ENCODE results near the gene COMP.

GRCh38 chr19:18794692-18795091 is 3.6 kb upstream of the COMP start:
- TF ChIP-seq, protein P1, sequence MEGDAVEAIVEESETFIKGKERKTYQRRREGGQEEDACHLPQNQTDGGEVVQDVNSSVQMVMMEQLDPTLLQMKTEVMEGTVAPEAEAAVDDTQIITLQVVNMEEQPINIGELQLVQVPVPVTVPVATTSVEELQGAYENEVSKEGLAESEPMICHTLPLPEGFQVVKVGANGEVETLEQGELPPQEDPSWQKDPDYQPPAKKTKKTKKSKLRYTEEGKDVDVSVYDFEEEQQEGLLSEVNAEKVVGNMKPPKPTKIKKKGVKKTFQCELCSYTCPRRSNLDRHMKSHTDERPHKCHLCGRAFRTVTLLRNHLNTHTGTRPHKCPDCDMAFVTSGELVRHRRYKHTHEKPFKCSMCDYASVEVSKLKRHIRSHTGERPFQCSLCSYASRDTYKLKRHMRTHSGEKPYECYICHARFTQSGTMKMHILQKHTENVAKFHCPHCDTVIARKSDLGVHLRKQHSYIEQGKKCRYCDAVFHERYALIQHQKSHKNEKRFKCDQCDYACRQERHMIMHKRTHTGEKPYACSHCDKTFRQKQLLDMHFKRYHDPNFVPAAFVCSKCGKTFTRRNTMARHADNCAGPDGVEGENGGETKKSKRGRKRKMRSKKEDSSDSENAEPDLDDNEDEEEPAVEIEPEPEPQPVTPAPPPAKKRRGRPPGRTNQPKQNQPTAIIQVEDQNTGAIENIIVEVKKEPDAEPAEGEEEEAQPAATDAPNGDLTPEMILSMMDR (IDR thresholded peaks at IDR 0.05 in 2 of 3, conservative IDR thresholded peaks at IDR 0.05 in 1 of 3; ENCODE audit: control insufficient read depth in 2 of 3, extremely low read depth in 1 of 3, insufficient read depth in 1 of 3, low read depth in 3 of 3, low read length in 3 of 3): no peak
- TF ChIP-seq RAD21 (IDR thresholded peaks at IDR 0.05; ENCODE audit: insufficient read depth, low read depth, low read length) (no peak), E4F1 (IDR thresholded peaks at IDR 0.05; ENCODE audit: borderline replicate concordance, partially characterized antibody) (no peak), HDGF (IDR thresholded peaks at IDR 0.05) (no peak), STAT1 (conservative IDR thresholded peaks at IDR 0.05) (no peak), SP1 (IDR thresholded peaks at IDR 0.05; ENCODE audit: low read depth, low read length) (no peak), NFYB (IDR thresholded peaks at IDR 0.05; ENCODE audit: insufficient read depth, low read depth, low read length) (no peak), ELK1 (IDR thresholded peaks at IDR 0.05; ENCODE audit: low read depth, low read length) (no peak), POLR2AphosphoS5 (IDR thresholded peaks at IDR 0.05; ENCODE audit: low read length) (no peak), EZH2 (IDR thresholded peaks at IDR 0.05; ENCODE audit: borderline replicate concordance, control insufficient read depth, low read depth, low read length) (no peak)
- TF ChIP-seq, protein P2, sequence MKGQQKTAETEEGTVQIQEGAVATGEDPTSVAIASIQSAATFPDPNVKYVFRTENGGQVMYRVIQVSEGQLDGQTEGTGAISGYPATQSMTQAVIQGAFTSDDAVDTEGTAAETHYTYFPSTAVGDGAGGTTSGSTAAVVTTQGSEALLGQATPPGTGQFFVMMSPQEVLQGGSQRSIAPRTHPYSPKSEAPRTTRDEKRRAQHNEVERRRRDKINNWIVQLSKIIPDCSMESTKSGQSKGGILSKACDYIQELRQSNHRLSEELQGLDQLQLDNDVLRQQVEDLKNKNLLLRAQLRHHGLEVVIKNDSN (IDR thresholded peaks at IDR 0.05; ENCODE audit: borderline replicate concordance, extremely low read length, insufficient read depth, low read depth, low read length): no peak

All from GM12878 (cell line).